Omental fat pad (tissue), 4 donors: ENCODE data around the gene CNIH4. TPM values are rescaled to one million over a fixed set of nuclear protein-coding genes. Genes with fewer than 3 reads are reported as not detected.
"Not testable (repeated sequence)": the region's sequence is repeated elsewhere in the genome, so short reads cannot be mapped to it uniquely, and the experiment has no call there.

Experiments used
- ATAC-seq: fragments of 150-250 bp; one replicate; pipeline ENCODE4 v1.9.1; 2016; ENCODE audit warnings: mild to moderate bottlenecking, moderate library complexity; ENCODE audit not compliant: low FRiP score
- DNase-seq: peaks from one replicate; pipeline ENCODE4 v3.0.0-alpha.2; 2019; ENCODE audit warnings: low spot score
- total RNA-seq, 4 donors: library from RNA; depleted of rRNA; stranded (reverse); fragments of >200 nt; gene quantifications; one replicate each; pipeline ENCODE4 v1.1.0, GENCODE V29; 2016
- TF ChIP-seq, protein P1 (sequence below), 3 donors: fragments of 450-650 bp; IDR thresholded peaks; one replicate each; pipeline ENCODE4 v1.5.1; 2016 to 2017; ENCODE audit warnings: antibody characterized with exemption in 3 of 3, mild to moderate bottlenecking in 3 of 3, moderate library complexity in 2 of 3

The CNIH4 gene
- total RNA-seq, 4 donors from 2014 or later = 32.2 to 63.8 (median 35.7) TPM

DNA sequence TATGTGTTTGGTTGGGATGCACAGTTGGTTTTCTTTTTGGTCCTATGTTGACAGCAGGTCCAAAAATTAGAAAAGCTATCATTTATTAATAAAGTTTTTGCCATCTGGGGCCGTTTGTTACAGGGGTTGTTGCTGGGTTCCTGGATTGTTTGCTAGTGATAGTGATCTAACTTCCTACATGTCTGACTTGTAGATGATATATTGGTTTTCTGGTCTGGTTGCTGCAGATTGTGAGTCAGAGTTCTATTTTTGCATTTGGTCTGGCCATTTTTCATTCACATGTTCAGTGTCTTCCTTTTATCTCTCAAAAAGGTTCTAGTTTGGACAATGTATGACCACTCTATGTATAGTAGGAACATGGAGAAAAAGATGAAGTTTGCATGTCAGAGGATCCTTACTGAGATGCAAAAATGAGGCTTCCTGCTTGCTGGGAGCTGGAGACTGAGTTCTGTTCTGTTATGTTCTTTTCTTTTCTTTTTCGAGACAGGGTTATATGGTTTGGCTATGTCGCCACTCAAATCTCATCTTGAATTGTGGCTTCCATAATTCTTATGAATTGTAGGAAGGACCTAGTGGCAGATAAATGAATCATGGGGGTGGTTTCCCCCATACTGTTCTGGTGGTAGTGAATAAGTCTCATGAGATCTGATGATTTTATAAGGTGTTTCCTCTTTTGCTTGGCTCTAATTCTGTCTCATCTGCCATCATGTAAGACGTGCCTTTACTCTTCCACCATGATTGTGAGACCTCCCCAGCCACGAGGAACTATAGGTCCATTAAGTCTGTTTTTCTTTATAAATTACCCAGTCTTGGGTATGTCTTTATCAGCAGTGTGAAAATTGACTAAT, 22.5 kb upstream of the CNIH4 start:
- TF ChIP-seq, protein P1, sequence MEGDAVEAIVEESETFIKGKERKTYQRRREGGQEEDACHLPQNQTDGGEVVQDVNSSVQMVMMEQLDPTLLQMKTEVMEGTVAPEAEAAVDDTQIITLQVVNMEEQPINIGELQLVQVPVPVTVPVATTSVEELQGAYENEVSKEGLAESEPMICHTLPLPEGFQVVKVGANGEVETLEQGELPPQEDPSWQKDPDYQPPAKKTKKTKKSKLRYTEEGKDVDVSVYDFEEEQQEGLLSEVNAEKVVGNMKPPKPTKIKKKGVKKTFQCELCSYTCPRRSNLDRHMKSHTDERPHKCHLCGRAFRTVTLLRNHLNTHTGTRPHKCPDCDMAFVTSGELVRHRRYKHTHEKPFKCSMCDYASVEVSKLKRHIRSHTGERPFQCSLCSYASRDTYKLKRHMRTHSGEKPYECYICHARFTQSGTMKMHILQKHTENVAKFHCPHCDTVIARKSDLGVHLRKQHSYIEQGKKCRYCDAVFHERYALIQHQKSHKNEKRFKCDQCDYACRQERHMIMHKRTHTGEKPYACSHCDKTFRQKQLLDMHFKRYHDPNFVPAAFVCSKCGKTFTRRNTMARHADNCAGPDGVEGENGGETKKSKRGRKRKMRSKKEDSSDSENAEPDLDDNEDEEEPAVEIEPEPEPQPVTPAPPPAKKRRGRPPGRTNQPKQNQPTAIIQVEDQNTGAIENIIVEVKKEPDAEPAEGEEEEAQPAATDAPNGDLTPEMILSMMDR (IDR thresholded peaks at IDR 0.05) = no peak
- ATAC-seq (no peak), DNase-seq (no peak)

DNA sequence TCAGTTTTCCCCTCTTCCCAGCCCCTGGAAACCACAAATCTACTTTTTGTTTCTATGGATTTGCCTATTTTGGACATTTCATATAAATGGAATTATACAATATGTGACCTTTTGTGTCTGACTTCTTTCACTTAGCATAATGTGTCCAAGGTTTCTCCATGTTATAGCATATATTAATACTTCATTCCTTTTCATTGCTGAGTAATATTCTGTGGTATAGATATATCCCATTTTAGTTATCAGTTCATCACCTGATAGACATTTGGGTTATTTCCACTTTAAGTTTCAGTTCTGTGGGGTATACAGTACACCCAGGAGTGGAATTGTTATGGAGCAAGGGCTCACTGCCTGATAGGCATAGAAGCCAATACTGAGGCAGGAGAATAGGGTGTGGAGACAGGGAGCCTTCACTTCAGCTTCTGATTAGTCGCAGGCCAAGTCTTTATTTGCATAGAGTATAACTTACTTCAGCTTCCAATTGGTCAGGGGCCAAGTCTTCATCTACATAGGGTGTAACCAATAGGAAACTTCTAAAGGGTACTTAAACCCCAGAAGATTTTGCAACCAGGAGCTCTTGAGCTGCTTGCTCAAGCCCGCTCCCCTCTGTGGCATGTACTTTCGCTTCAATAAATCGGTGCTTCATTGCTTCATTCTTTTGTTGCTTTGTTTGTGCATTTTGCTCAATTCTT, 18.4 kb upstream of the CNIH4 start:
- ATAC-seq = no peak
- DNase-seq = no peak
- TF ChIP-seq, protein P1 (IDR thresholded peaks at IDR 0.05) = no peak

DNA sequence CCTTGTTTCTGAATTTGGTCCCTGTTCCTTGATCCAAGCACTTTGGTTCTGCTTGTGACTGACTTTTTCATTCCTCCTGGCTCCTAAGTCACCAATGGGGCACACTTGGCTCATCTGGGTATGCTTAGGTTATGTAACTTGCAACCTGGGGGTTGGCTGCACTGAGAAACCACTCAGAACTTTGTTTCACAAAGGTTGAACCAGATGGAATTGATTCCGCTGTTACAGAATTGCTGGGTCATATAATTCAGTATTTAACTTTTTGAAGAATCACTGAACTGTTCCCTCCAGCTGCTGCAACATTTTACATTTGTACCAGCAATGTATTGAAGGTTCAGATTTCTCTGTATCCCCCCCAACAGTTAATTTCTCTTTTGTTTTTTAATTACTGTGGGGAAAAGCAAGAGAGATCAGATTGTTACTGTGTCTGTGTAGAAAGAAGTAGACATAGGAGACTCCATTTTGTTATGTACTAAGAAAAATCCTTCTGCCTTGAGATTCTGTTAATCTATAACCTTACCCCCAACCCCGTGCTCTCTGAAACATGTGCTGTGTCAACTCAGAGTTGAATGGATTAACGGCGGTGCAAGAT, 17.1 kb upstream of the CNIH4 start:
- no peak for DNase-seq
- no peak for ATAC-seq
- TF ChIP-seq, protein P1 (IDR thresholded peaks at IDR 0.05) = no peak

DNA sequence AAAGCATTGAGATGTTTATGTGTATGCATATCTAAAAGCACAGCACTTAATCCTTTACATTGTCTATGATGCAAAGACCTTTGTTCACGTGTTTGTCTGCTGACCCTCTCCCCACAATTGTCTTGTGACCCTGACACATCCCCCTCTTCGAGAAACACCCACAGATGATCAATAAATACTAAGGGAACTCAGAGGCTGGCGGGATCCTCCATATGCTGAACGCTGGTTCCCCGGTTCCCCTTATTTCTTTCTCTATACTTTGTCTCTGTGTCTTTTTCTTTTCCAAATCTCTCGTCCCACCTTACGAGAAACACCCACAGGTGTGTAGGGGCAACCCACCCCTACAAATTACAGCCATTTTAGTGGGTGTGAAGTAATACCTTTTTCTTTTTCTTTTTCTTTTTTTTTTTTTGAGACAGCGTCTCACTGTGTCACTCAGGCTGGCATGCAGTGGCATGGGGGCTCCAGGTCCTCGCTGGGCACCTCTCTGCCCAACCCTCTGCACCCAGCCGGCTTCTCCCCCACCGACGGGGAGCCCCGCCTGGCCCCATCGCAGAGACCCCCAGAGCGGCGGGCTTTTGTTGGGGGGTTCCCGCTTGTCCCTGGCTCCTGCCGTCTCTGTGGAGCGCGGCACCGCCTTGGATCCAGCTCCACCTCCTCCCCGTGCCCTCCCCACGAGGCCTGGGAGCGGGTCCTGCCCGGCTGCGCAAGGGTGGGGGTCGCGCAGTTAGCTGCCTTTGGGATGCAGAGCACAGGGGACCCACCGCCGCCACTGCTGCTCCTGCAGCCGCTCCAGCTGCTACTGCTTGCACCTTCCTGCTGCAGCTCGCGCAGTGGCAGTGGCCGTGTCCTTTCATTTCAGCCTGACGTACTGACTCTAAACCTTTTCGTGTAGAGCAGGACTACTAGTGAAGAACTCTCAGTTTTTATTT, 16.0 kb upstream of the CNIH4 start:
- ATAC-seq, DNase-seq: not testable (repeated sequence)

DNA sequence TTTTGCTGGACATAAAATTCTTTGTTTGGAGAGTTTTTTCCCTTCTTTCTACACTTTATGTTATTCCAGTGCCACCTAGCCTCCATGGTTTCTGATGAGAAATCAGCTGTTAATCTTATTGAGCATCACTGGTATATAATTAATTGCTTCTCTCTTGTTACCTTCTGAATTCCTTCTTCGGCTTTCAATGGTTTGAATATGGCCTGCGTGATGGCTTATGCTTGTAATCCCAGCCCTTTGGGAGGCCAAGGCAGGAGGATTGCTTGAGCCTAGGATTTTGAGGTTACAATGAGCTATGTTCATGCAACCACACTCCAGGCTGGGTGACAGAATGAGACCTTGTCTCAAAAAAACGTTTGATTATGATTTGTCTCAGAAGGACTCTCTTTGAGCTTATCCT, 13.0 kb upstream of the CNIH4 start:
- TF ChIP-seq, protein P1 (IDR thresholded peaks at IDR 0.05) = no peak
- no peak for ATAC-seq
- DNase-seq = no peak

DNA sequence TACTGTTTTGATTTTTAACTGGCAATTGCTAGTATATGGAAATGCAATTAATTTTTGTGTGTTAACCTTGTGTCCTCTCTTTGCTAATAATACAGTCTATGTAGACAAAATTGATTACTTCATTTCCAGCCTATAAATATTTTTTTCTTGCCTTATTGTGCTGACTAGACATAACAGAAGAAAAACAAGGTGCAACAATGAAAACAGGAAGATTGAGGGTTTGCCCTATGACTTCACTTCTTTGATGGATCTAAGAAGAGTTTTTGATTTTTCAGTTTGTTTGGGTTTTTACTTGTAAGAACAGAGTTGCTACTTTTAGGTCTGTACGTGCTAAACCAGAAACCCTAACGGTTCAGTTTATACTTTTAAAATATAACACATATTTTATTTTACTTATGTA, 8.5 kb upstream of the CNIH4 start:
- DNase-seq = no peak
- TF ChIP-seq, protein P1 (IDR thresholded peaks at IDR 0.05) = no peak
- ATAC-seq = no peak

DNA sequence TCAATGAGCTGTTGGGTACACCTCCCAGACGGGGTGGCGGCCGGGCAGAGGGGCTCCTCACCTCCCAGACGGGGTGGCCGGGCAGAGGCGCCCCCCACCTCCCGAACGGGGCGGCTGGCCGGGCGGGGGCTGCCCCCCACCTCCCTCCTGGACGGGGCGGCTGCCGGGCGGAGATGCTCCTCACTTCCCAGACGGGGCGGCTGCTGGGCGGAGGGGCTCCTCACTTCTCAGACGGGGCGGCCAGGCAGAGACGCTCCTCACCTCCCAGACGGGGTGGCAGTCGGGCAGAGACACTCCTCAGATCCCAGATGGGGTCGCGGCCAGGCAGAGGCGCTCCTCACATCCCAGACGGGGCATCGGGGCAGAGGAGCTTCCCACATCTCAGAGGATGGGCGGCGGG, 7.0 kb upstream of the CNIH4 start:
- not testable (repeated sequence) for ATAC-seq

DNA sequence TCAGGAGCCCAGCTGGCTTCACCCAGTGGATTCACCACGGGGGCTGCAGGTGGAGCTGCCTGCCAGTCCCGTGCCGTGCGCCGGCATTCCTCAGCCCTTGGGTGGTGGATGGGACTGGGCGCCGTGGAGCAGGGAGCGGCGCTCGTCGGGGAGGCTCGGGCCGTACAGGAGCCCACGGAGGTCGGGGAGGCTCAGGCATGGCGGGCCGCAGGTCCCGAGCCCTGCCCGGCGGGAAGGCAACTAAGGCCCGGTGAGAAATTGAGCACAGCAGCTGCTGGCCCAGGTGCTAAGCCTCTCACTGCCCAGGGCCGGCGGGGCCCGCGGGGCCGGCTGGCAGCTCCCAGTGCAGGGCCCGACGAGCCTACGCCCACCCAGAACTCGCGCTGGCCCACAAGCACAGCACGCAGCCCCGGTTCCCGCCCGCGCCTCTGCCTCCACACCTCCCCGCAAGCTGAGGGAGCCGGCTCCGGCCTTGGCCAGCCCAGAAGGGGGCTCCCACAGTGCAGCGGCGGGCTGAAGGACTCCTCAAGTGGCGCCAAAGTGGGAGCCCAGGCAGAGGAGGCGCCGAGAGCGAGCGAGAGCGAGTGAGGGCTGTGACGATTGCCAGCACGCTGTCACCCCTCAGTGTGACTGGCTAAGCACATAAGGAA, 4.1 kb upstream of the CNIH4 start:
- not testable (repeated sequence) for ATAC-seq, DNase-seq

More for the DNA sequence above, 7.0 kb upstream of the CNIH4 start:
- DNase-seq = not testable (repeated sequence)
